Right lobe of liver (tissue), 4 donors: Measurements from ENCODE around the gene F13B.

Experiments used
- CTCF ChIP-seq, 4 donors: fragments of 200-600 bp in 3 of 4; fragments of 450-650 bp in 1 of 4; IDR thresholded peaks; one replicate each; pipeline versions ENCODE4 v1.5.1 to v1.8.0; 2016 to 2022; ENCODE audit warnings: antibody characterized with exemption in 4 of 4, mild to moderate bottlenecking in 2 of 4
- POLR2A ChIP-seq: fragments of 450-650 bp; IDR thresholded peaks from one replicate; pipeline ENCODE4 v1.6.1; 2017; ENCODE audit warnings: antibody characterized with exemption, mild to moderate bottlenecking
- donor health status: DM: no; HTN: no; CAD: no.
- donor health status: DM: no; HTN: no; CAD: no.
- donor health status: DM: no; HTN: yes; CAD: no.

- TF ChIP-seq CTCF (IDR thresholded peaks at IDR 0.05) (no peak), POLR2A (no peak)
Observed at GRCh38 chr1:197073978-197074377, 6.9 kb upstream of the F13B start.
